Measurements from ENCODE around the gene FIG4.

DNA sequence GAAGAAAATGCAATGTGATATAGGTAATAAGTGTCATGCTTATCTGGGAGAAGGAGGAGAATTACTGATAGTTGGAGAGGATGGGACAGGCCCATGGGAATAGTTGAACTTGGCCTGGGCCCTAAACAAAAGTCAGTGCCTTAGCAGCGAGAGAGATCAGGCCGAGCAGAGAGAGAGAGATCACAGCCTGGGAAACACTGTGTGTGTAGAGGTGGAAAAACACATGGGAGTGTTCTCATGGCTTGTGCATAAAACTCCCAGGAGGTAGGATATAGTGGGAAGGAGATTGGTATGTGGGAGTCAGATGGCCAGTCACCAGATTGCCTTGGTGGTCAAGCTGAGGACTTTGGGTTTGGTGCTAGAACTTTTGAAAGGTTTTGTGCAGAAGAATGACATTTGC, 47.6 kb downstream of the FIG4 start:
- no peak for TF ChIP-seq EP300 (IDR thresholded peaks at IDR 0.05)
- TF ChIP-seq, protein P1, sequence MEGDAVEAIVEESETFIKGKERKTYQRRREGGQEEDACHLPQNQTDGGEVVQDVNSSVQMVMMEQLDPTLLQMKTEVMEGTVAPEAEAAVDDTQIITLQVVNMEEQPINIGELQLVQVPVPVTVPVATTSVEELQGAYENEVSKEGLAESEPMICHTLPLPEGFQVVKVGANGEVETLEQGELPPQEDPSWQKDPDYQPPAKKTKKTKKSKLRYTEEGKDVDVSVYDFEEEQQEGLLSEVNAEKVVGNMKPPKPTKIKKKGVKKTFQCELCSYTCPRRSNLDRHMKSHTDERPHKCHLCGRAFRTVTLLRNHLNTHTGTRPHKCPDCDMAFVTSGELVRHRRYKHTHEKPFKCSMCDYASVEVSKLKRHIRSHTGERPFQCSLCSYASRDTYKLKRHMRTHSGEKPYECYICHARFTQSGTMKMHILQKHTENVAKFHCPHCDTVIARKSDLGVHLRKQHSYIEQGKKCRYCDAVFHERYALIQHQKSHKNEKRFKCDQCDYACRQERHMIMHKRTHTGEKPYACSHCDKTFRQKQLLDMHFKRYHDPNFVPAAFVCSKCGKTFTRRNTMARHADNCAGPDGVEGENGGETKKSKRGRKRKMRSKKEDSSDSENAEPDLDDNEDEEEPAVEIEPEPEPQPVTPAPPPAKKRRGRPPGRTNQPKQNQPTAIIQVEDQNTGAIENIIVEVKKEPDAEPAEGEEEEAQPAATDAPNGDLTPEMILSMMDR (IDR thresholded peaks at IDR 0.05) = no peak
